CD14-positive monocyte (primary cell): ENCODE data around the gene ABCC4. TPM values are rescaled to one million over a fixed set of nuclear protein-coding genes. Genes with fewer than 3 reads are reported as not detected.

Experiments used
- DNase-seq, 3 donors: peaks; one replicate each; pipeline ENCODE4 v3.0.0-alpha.2; 2011 to 2022
- H2AFZ ChIP-seq: 2 replicates; pipeline ENCODE4 v1.6.0; 2012; ENCODE audit warnings: mild to moderate bottlenecking, low read depth, low read length, inconsistent platforms; ENCODE audit not compliant: insufficient read depth, poor library complexity, severe bottlenecking
- H3K27ac ChIP-seq, 2 donors: 1 replicate in 1 of 2; 2 replicates in 1 of 2; pipeline ENCODE4 v1.5.1; 2012 to 2013; ENCODE audit warnings: low read length in 2 of 2, control low read depth in 1 of 2, inconsistent platforms in 1 of 2, low read depth in 1 of 2, mild to moderate bottlenecking in 1 of 2
- H3K27me3 ChIP-seq, 2 donors: one replicate each; pipeline versions ENCODE4 v1.6.0 to v1.6.1; 2011 to 2013; ENCODE audit warnings: low read length in 2 of 2; ENCODE audit not compliant: control insufficient read depth in 2 of 2, insufficient read depth in 2 of 2
- H3K36me3 ChIP-seq, 2 donors: replicated peaks in 1 of 2; 1 replicate in 1 of 2; 2 replicates in 1 of 2; pipeline versions ENCODE4 v1.5.1 to v1.6.1; 2012 to 2013; ENCODE audit warnings: low read length in 2 of 2, control low read depth in 1 of 2, inconsistent platforms in 1 of 2, mild to moderate bottlenecking in 1 of 2; ENCODE audit not compliant: insufficient read depth in 2 of 2, control insufficient read depth in 1 of 2
- H3K4me1 ChIP-seq, 2 donors: 1 replicate in 1 of 2; 2 replicates in 1 of 2; pipeline versions ENCODE4 v1.5.1 to v1.6.1; 2012 to 2013; ENCODE audit warnings: low read length in 2 of 2, control low read depth in 1 of 2, inconsistent platforms in 1 of 2, mild to moderate bottlenecking in 1 of 2, moderate library complexity in 1 of 2; ENCODE audit not compliant: insufficient read depth in 2 of 2, control insufficient read depth in 1 of 2
- H3K4me2 ChIP-seq: replicated peaks from 2 replicates; pipeline ENCODE3; 2012; ENCODE audit warnings: low read length, moderate library complexity, mild to moderate bottlenecking; ENCODE audit not compliant: poor library complexity, severe bottlenecking; ENCODE audit errors: extremely low read depth
- H3K4me3 ChIP-seq, 3 experiments: fragments of 200-600 bp in 1 of 3; sonication (generic) in 1 of 3; replicated peaks in 1 of 3; 1 replicate in 2 of 3; 2 replicates in 1 of 3; pipeline ENCODE4 v1.5.1; 2011 to 2013; ENCODE audit warnings: low read length in 3 of 3, mild to moderate bottlenecking in 3 of 3, control low read depth in 2 of 3, low read depth in 2 of 3, inconsistent platforms in 1 of 3, moderate library complexity in 1 of 3
- H3K79me2 ChIP-seq: 2 replicates; pipeline ENCODE4 v1.6.0; 2012; ENCODE audit warnings: mild to moderate bottlenecking, control low read depth, inconsistent platforms, low read length, moderate library complexity; ENCODE audit not compliant: insufficient read depth
- H3K9ac ChIP-seq: 2 replicates; pipeline ENCODE4 v1.6.0; 2017; ENCODE audit warnings: low read length, mild to moderate bottlenecking; ENCODE audit not compliant: insufficient read depth, poor library complexity, severe bottlenecking
- H3K9me3 ChIP-seq, 2 donors: replicated peaks in 1 of 2; 1 replicate in 1 of 2; 2 replicates in 1 of 2; pipeline versions ENCODE4 v1.5.1 to v1.6.1; 2012 to 2013; ENCODE audit warnings: low read length in 2 of 2, control low read depth in 1 of 2; ENCODE audit not compliant: control insufficient read depth in 1 of 2, insufficient read depth in 1 of 2
- H4K20me1 ChIP-seq: 2 replicates; pipeline ENCODE4 v1.6.0; 2012; ENCODE audit warnings: mild to moderate bottlenecking, low read length, control low read depth, moderate library complexity; ENCODE audit not compliant: insufficient read depth
- H3K27ac Mint-ChIP-seq, 7 donors: one replicate each; pipeline ENCODE4 v1.8.0; 2020; ENCODE audit warnings: mild to moderate bottlenecking in 7 of 7, mixed read lengths in 7 of 7, moderate library complexity in 6 of 7, inconsistent platforms in 2 of 7
- H3K27me3 Mint-ChIP-seq, 3 donors: one replicate each; pipeline ENCODE4 v1.8.0; 2021 to 2022; ENCODE audit warnings: low read depth in 3 of 3, mild to moderate bottlenecking in 3 of 3, mixed read lengths in 3 of 3, moderate library complexity in 3 of 3, inconsistent platforms in 1 of 3
- H3K36me3 Mint-ChIP-seq, 2 donors: one replicate each; pipeline ENCODE4 v1.8.0; 2020; ENCODE audit warnings: mixed read lengths in 2 of 2, inconsistent platforms in 1 of 2, mild to moderate bottlenecking in 1 of 2
- H3K4me1 Mint-ChIP-seq: one replicate; pipeline ENCODE4 v1.8.0; 2020; ENCODE audit warnings: mild to moderate bottlenecking, mixed read lengths
- H3K4me3 Mint-ChIP-seq, 2 donors: one replicate each; pipeline ENCODE4 v1.8.0; 2020; ENCODE audit warnings: mild to moderate bottlenecking in 2 of 2, mixed read lengths in 2 of 2, moderate library complexity in 1 of 2
- H3K9me3 Mint-ChIP-seq, 7 donors: one replicate each; pipeline ENCODE4 v1.8.0; 2020 to 2022; ENCODE audit warnings: mixed read lengths in 7 of 7, mild to moderate bottlenecking in 6 of 7, moderate library complexity in 6 of 7, inconsistent platforms in 2 of 7
- WGBS: methylation state at CpG from one replicate; pipeline ENCODE4 v1.1.5; 2013; ENCODE audit warnings: missing lambda C conversion rate; ENCODE audit not compliant: insufficient coverage; 5-methylcytosine and 5-hydroxymethylcytosine counted together
- intact Hi-C, 2 donors: fragments of 100-400 bp; cut with micrococcal nuclease; formaldehyde crosslinking; loops; one replicate each; pipeline versions ENCODE4 v1.15.0 to v1.15.1; 2023
- polyA plus RNA-seq, 3 donors: library from polyadenylated mRNA; depleted of rRNA in 1 of 3; unstranded in 2 of 3; stranded (reverse) in 1 of 3; fragments of 300-500 nt in 2 of 3; fragments of >200 nt in 1 of 3; fragmentation: Illumina TruSeq in 2 of 3; gene quantifications; 1 replicate in 2 of 3; 2 replicates in 1 of 3; pipeline ENCODE4 v1.2.3, GENCODE V29; 2012 to 2021
- TF ChIP-seq, protein P1 (sequence below): fragments of 200-600 bp; IDR thresholded peaks from one replicate; pipeline ENCODE4 v1.8.0; 2022; ENCODE audit warnings: antibody characterized with exemption, mild to moderate bottlenecking

The ABCC4 gene
- polyA plus RNA-seq, 3 donors = 0.96 to 2.5 (median 1.7) TPM

- Histone ChIP-seq H3K79me2 (no peaks in the 10 kb centered on the region), H3K4me3 (no peak overlapping the region), H3K9ac (no peak overlapping the region), H3K27me3 (no peaks in the 10 kb centered on the region), H3K4me1 (no peaks in the 10 kb centered on the region), H2AFZ (no peak overlapping the region), H3K9me3 (no peaks in the 10 kb centered on the region), H3K27ac (no peak overlapping the region), H4K20me1 (no peaks in the 10 kb centered on the region), H3K4me2 (no peak overlapping the region), H3K36me3 (no peaks in the 10 kb centered on the region)
- H3K36me3 Mint-ChIP-seq = peaks cover 6 to 9% of the 10 kb centered on the region in 2 donors
- H3K9me3 Mint-ChIP-seq = no peaks in the 10 kb centered on the region
- no peak overlapping the region for H3K27ac Mint-ChIP-seq
- TF ChIP-seq, protein P1, sequence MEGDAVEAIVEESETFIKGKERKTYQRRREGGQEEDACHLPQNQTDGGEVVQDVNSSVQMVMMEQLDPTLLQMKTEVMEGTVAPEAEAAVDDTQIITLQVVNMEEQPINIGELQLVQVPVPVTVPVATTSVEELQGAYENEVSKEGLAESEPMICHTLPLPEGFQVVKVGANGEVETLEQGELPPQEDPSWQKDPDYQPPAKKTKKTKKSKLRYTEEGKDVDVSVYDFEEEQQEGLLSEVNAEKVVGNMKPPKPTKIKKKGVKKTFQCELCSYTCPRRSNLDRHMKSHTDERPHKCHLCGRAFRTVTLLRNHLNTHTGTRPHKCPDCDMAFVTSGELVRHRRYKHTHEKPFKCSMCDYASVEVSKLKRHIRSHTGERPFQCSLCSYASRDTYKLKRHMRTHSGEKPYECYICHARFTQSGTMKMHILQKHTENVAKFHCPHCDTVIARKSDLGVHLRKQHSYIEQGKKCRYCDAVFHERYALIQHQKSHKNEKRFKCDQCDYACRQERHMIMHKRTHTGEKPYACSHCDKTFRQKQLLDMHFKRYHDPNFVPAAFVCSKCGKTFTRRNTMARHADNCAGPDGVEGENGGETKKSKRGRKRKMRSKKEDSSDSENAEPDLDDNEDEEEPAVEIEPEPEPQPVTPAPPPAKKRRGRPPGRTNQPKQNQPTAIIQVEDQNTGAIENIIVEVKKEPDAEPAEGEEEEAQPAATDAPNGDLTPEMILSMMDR = no peak
- intact Hi-C loops = no loop called here
- peaks cover 0 to 2% (median 0%) of the 10 kb centered on the region in 3 donors for H3K27me3 Mint-ChIP-seq
- H3K4me3 Mint-ChIP-seq = no peak overlapping the region
- H3K4me1 Mint-ChIP-seq = peaks cover 2% of the 10 kb centered on the region
- WGBS = no CpG with 5 or more reads among the region's 1 CpG
- no peak for DNase-seq
These were observed 80.6 kb downstream of the ABCC4 start for GRCh38 chr13:95220611-95221010.

- 100% methylated on average over 2 of the region's 6 CpGs for WGBS
- Histone ChIP-seq H3K36me3 (no peaks in the 10 kb centered on the region), H2AFZ (no peak overlapping the region), H3K27ac (no peak overlapping the region), H3K79me2 (no peaks in the 10 kb centered on the region), H4K20me1 (no peaks in the 10 kb centered on the region), H3K4me1 (peaks cover 3 to 4% of the 10 kb centered on the region in 2 donors), H3K4me2 (no peak overlapping the region), H3K9ac (no peak overlapping the region), H3K9me3 (no peaks in the 10 kb centered on the region), H3K27me3 (no peaks in the 10 kb centered on the region), H3K4me3 (no peak overlapping the region)
- H3K4me3 Mint-ChIP-seq = no peak overlapping the region
- peaks cover 0 to 2% (median 0%) of the 10 kb centered on the region in 3 donors for H3K27me3 Mint-ChIP-seq
- H3K27ac Mint-ChIP-seq = peak overlapping the region in 1 of 7 donors; percentile 8
- H3K4me1 Mint-ChIP-seq = peaks cover 7% of the 10 kb centered on the region
- H3K9me3 Mint-ChIP-seq = no peaks in the 10 kb centered on the region
- no peak for DNase-seq
- TF ChIP-seq, protein P1 = no peak
- peaks cover 6 to 9% of the 10 kb centered on the region in 2 donors for H3K36me3 Mint-ChIP-seq
- intact Hi-C loops = no loop called here
These were observed 83.1 kb downstream of the ABCC4 start for GRCh38 chr13:95217920-95218830.
